Measurements from ENCODE around the gene ZCCHC17.

ZCCHC17 gene

GRCh38 chr1:31410871-31411270 lies 114.0 kb downstream of the ZCCHC17 start:
- no peak overlapping the region for H3K4me3 ChIP-seq (replicated peaks; ENCODE audit: low read depth, low read length)
- DNase-seq (ENCODE audit: low read depth): peak; percentile 29
- TF ChIP-seq, protein P1, sequence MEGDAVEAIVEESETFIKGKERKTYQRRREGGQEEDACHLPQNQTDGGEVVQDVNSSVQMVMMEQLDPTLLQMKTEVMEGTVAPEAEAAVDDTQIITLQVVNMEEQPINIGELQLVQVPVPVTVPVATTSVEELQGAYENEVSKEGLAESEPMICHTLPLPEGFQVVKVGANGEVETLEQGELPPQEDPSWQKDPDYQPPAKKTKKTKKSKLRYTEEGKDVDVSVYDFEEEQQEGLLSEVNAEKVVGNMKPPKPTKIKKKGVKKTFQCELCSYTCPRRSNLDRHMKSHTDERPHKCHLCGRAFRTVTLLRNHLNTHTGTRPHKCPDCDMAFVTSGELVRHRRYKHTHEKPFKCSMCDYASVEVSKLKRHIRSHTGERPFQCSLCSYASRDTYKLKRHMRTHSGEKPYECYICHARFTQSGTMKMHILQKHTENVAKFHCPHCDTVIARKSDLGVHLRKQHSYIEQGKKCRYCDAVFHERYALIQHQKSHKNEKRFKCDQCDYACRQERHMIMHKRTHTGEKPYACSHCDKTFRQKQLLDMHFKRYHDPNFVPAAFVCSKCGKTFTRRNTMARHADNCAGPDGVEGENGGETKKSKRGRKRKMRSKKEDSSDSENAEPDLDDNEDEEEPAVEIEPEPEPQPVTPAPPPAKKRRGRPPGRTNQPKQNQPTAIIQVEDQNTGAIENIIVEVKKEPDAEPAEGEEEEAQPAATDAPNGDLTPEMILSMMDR (IDR thresholded peaks at IDR 0.05; ENCODE audit: low read length, missing control alignments): no peak

DNA sequence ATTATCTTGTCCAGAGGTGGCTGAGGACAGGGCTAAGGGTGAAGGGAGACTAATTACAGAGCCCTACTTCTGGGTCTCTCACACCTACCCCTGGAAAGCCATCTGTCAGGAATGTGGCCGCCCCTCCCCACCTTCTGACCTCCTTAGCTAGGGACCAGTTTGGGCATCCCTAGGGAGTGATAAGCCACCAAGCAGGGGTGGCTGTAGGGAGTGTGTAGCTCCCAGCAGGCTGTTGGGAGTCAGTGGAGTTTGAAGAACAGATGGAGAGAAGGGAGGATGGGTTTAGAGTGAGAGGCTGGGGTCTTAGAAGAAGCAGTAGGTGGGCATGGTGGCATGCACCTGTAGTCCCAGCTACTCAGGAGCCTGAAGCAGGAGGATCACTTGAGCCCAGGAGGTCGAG lies 115.4 kb downstream of the ZCCHC17 start:
- no peak overlapping the region for H3K4me3 ChIP-seq (replicated peaks; ENCODE audit: low read depth, low read length)
- DNase-seq (ENCODE audit: low read depth): no peak
- TF ChIP-seq, protein P1 (IDR thresholded peaks at IDR 0.05; ENCODE audit: low read length, missing control alignments): no peak

DNA sequence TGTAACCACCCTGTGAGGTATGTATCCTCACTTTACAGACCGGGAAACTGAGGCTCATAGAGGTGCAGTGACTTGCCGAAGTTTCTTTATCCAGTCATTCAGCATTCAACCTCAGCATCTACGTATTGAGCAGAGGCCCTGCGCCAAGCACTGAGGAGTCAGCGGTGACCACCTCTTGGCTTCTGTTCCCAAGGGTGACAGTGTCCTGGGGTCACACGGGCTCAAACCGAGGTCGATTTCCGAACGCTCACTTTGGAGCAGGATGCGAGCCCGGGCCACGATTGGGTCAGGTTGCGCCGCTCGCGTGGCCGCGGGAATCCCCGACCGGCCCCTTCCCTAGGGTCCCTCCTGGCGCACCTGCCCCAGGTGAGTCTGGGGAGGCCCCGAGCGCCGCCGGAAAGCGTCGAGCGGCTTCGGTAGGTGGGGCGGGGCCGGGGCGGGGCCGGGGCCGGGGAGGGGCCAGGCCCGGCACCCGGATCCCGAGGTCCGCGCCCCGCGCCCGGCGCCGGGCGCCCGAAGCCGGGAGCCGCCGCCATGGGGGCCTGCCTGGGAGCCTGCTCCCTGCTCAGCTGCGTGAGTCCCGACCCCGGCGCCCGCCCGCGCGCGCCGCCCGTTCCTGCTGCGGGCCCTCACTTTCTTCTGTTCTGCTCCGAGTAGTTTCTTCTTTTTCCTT lies 116.0 kb downstream of the ZCCHC17 start, which contains the start of gene SERINC2:
SERINC2 (plus strand) TSS at position 482 of the 673 bp plus-strand sequence; CDS start at position 535, 53 bp downstream.
- peak within 1 kb of the TSS; percentile 63 for H3K4me3 ChIP-seq (replicated peaks; ENCODE audit: low read depth, low read length)
- TF ChIP-seq, protein P1 (IDR thresholded peaks at IDR 0.05; ENCODE audit: low read length, missing control alignments): no peak
- no peak for DNase-seq (ENCODE audit: low read depth)

DNA sequence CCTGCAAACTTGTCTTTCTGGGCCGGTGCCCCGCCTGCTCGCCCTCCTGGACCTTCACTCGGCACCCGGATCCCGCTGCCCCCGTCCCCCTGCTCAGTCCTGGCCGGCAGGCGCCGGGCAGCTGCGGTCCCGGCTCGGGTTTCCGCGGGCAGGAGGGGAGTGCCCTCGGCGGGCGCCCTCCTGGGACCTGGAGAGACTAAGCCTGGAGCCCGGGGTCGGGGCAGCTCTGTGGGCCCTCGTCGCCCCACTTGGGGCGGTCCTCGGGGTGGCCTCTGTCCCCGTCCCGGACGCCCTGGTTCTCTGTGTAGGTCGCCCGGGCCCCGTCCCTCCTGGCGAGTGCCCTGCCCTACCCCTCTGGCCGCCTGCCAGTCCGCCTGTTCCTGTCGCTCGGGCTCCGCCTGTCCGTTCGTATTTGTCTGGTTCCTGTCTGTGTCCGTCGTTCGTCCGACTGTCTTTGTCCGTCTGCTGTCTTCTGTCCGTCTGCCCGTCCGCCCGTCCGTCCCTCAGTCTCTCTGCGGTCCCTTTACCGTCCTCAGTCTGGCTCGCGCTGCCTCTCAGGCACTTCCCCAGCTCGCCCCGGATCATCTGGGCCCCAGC lies 116.7 kb downstream of the ZCCHC17 start:
- TF ChIP-seq, protein P1 (IDR thresholded peaks at IDR 0.05; ENCODE audit: low read length, missing control alignments): no peak
- H3K4me3 ChIP-seq (replicated peaks; ENCODE audit: low read depth, low read length): peak overlapping the region; percentile 63
- peak; percentile 23 for DNase-seq (ENCODE audit: low read depth)

All from fibroblast of pulmonary artery (primary cell).